Trophoblast cell (in vitro differentiated cells and primary cell): ENCODE data around the gene ITGA2B.

Source experiments
- DNase-seq, 2 donors: peaks; one replicate each; pipeline ENCODE4 v3.0.0-alpha.2; 2016
- H2AFZ ChIP-seq: 2 replicates; pipeline ENCODE4 v1.6.1; 2013; ENCODE audit warnings: low read length, moderate library complexity, mild to moderate bottlenecking; ENCODE audit not compliant: insufficient read depth, poor library complexity
- H2AK5ac ChIP-seq: 2 replicates; pipeline ENCODE4 v1.6.1; 2013; ENCODE audit warnings: mild to moderate bottlenecking, low read length
- H2BK120ac ChIP-seq: 2 replicates; pipeline ENCODE4 v1.6.1; 2013; ENCODE audit warnings: low read length, mild to moderate bottlenecking, moderate library complexity; ENCODE audit not compliant: insufficient read depth, poor library complexity
- H2BK12ac ChIP-seq: 2 replicates; pipeline ENCODE4 v1.6.1; 2013; ENCODE audit warnings: mild to moderate bottlenecking, low read length, moderate library complexity
- H2BK5ac ChIP-seq: 2 replicates; pipeline ENCODE4 v1.6.1; 2013; ENCODE audit warnings: low read length, low read depth, moderate library complexity, mild to moderate bottlenecking; ENCODE audit not compliant: poor library complexity
- H3K14ac ChIP-seq: 2 replicates; pipeline ENCODE4 v1.6.1; 2013; ENCODE audit warnings: mild to moderate bottlenecking, low read length
- H3K18ac ChIP-seq: 2 replicates; pipeline ENCODE4 v1.6.1; 2013; ENCODE audit warnings: mild to moderate bottlenecking, low read length
- H3K23ac ChIP-seq: 2 replicates; pipeline ENCODE4 v1.6.1; 2013; ENCODE audit warnings: low read length
- H3K27ac ChIP-seq: 2 replicates; pipeline ENCODE4 v1.5.1; 2013; ENCODE audit warnings: low read depth, mild to moderate bottlenecking, inconsistent platforms, low read length, moderate library complexity
- H3K27me3 ChIP-seq: 2 replicates; pipeline ENCODE4 v1.6.1; 2013; ENCODE audit warnings: inconsistent platforms, mild to moderate bottlenecking, low read length, moderate library complexity; ENCODE audit not compliant: insufficient read depth
- H3K36me3 ChIP-seq, 2 experiments: 1 replicate in 1 of 2; 2 replicates in 1 of 2; pipeline ENCODE4 v1.6.1; 2013; ENCODE audit warnings: low read length in 2 of 2, mild to moderate bottlenecking in 2 of 2, moderate library complexity in 1 of 2; ENCODE audit not compliant: insufficient read depth in 2 of 2, control insufficient read depth in 1 of 2
- H3K4ac ChIP-seq: 2 replicates; pipeline ENCODE4 v1.6.1; 2013; ENCODE audit warnings: low read depth, mild to moderate bottlenecking, low read length, moderate library complexity
- H3K4me1 ChIP-seq, 2 experiments: 1 replicate in 1 of 2; 2 replicates in 1 of 2; pipeline ENCODE4 v1.6.1; 2013; ENCODE audit warnings: low read length in 2 of 2, mild to moderate bottlenecking in 2 of 2, moderate library complexity in 1 of 2; ENCODE audit not compliant: insufficient read depth in 2 of 2, control insufficient read depth in 1 of 2
- H3K4me2 ChIP-seq: 2 replicates; pipeline ENCODE4 v1.6.1; 2013; ENCODE audit warnings: inconsistent platforms, mild to moderate bottlenecking, low read length, moderate library complexity
- H3K4me3 ChIP-seq: 2 replicates; pipeline ENCODE4 v1.5.1; 2013; ENCODE audit warnings: mild to moderate bottlenecking, low read depth, low read length, inconsistent platforms
- H3K79me1 ChIP-seq: one replicate; pipeline ENCODE4 v1.6.1; 2013; ENCODE audit warnings: low read length
- H3K79me2 ChIP-seq: 2 replicates; pipeline ENCODE4 v1.6.1; 2013; ENCODE audit warnings: low read length, mild to moderate bottlenecking; ENCODE audit not compliant: control insufficient read depth, insufficient read depth, poor library complexity
- H3K9ac ChIP-seq: 2 replicates; pipeline ENCODE4 v1.6.1; 2013; ENCODE audit warnings: mild to moderate bottlenecking, low read length
- H3K9me3 ChIP-seq: 2 replicates; pipeline ENCODE4 v1.6.1; 2013; ENCODE audit warnings: low read depth, mild to moderate bottlenecking, control low read depth, inconsistent platforms, low read length; ENCODE audit not compliant: insufficient read depth
- H4K12ac ChIP-seq: 2 replicates; pipeline ENCODE4 v1.6.1; 2013; ENCODE audit warnings: low read depth, mild to moderate bottlenecking, low read length, moderate library complexity
- H4K8ac ChIP-seq: 2 replicates; pipeline ENCODE4 v1.6.1; 2013; ENCODE audit warnings: low read depth, mild to moderate bottlenecking, low read length, moderate library complexity
- H4K91ac ChIP-seq: one replicate; pipeline ENCODE4 v1.6.1; 2013; ENCODE audit warnings: low read depth, mild to moderate bottlenecking, low read length, moderate library complexity
- WGBS: extraction: QIAGEN DNeasy Blood & Tissue Kit; methylation state at CpG from one replicate; pipeline ENCODE4 v1.1.7; 2013; ENCODE audit warnings: missing lambda C conversion rate; ENCODE audit not compliant: insufficient read length, insufficient coverage; ENCODE audit errors: extremely low coverage; 5-methylcytosine and 5-hydroxymethylcytosine counted together

ITGA2B gene

GRCh38 chr17:44351961-44352827 is 37.3 kb downstream of the ITGA2B start:
- Histone ChIP-seq H4K8ac (no peak overlapping the region), H2AFZ (no peak overlapping the region), H3K36me3 (peaks cover 45 to 47% of the 10 kb centered on the region in 2 experiments), H3K23ac (no peak overlapping the region), H3K27me3 (no peaks in the 10 kb centered on the region), H3K14ac (no peak overlapping the region), H2BK5ac (no peak overlapping the region), H3K79me2 (no peaks in the 10 kb centered on the region), H3K4ac (no peak overlapping the region), H2BK12ac (no peak overlapping the region), H4K12ac (no peak overlapping the region), H2BK120ac (no peak overlapping the region), H3K4me3 (peak overlapping the region; percentile 6), H3K79me1 (no peaks in the 10 kb centered on the region), H4K91ac (no peak overlapping the region), H3K4me2 (no peak overlapping the region), H3K9me3 (no peaks in the 10 kb centered on the region), H3K9ac (no peak overlapping the region), H2AK5ac (no peak overlapping the region), H3K18ac (no peak overlapping the region), H3K4me1 (peaks cover 0 to 5% of the 10 kb centered on the region in 2 experiments), H3K27ac (no peak overlapping the region)
- no peak for DNase-seq
- no CpG with 5 or more reads among the region's 36 CpGs for WGBS

GRCh38 chr17:44351464-44351863 is 38.0 kb downstream of the ITGA2B start:
- no peak for DNase-seq
- Histone ChIP-seq H3K9me3 (no peaks in the 10 kb centered on the region), H3K14ac (no peak overlapping the region), H3K23ac (no peak overlapping the region), H3K79me2 (no peaks in the 10 kb centered on the region), H2AFZ (no peak overlapping the region), H2BK5ac (no peak overlapping the region), H3K27me3 (no peaks in the 10 kb centered on the region), H3K4me2 (no peak overlapping the region), H4K12ac (no peak overlapping the region), H3K4ac (no peak overlapping the region), H3K4me3 (no peak overlapping the region), H3K27ac (no peak overlapping the region), H2AK5ac (no peak overlapping the region), H2BK120ac (no peak overlapping the region), H4K91ac (no peak overlapping the region), H4K8ac (no peak overlapping the region), H2BK12ac (no peak overlapping the region), H3K4me1 (peaks cover 0 to 5% of the 10 kb centered on the region in 2 experiments), H3K79me1 (no peaks in the 10 kb centered on the region), H3K9ac (no peak overlapping the region), H3K18ac (no peak overlapping the region), H3K36me3 (peaks cover 45 to 46% of the 10 kb centered on the region in 2 experiments)
- no CpG with 5 or more reads among the region's 8 CpGs for WGBS

- WGBS: no CpG with 5 or more reads among the region's 6 CpGs
- Histone ChIP-seq H3K36me3 (peaks cover 40 to 45% of the 10 kb centered on the region in 2 experiments), H3K9me3 (no peaks in the 10 kb centered on the region)
These were observed 38.7 kb downstream of the ITGA2B start for GRCh38 chr17:44350733-44351226.

GRCh38 chr17:44349553-44350070 is 39.8 kb downstream of the ITGA2B start:
- no peak overlapping the region for H2BK12ac ChIP-seq

More at GRCh38 chr17:44350733-44351226, 38.7 kb downstream of the ITGA2B start:
- no peaks in the 10 kb centered on the region for H3K79me2 ChIP-seq
- no peak overlapping the region for H3K4me3 ChIP-seq
- H2AFZ ChIP-seq: no peak overlapping the region
- H2BK5ac ChIP-seq: no peak overlapping the region
- H3K27ac ChIP-seq: no peak overlapping the region
- H3K18ac ChIP-seq: no peak overlapping the region
- no peak overlapping the region for H3K23ac ChIP-seq
- no peaks in the 10 kb centered on the region for H3K27me3 ChIP-seq
- H4K91ac ChIP-seq: no peak overlapping the region
- H3K4ac ChIP-seq: no peak overlapping the region
- no peak overlapping the region for H2BK120ac ChIP-seq
- H3K79me1 ChIP-seq: no peaks in the 10 kb centered on the region
- H3K9ac ChIP-seq: no peak overlapping the region
- no peak overlapping the region for H2AK5ac ChIP-seq
- H2BK12ac ChIP-seq: no peak overlapping the region
- H3K14ac ChIP-seq: no peak overlapping the region
- H4K12ac ChIP-seq: no peak overlapping the region
- no peak overlapping the region for H3K4me2 ChIP-seq
- H3K4me1 ChIP-seq: peaks cover 2 to 8% of the 10 kb centered on the region in 2 experiments
- DNase-seq: peak; percentile 62 to 80
- no peak overlapping the region for H4K8ac ChIP-seq

More at GRCh38 chr17:44349553-44350070, 39.8 kb downstream of the ITGA2B start:
- H3K23ac ChIP-seq: no peak overlapping the region
- H3K27ac ChIP-seq: no peak overlapping the region
- H2AK5ac ChIP-seq: no peak overlapping the region
- H4K8ac ChIP-seq: no peak overlapping the region
- no peak overlapping the region for H3K4ac ChIP-seq
- H2AFZ ChIP-seq: no peak overlapping the region
- no peak for DNase-seq
- H3K9me3 ChIP-seq: no peaks in the 10 kb centered on the region
- no peak overlapping the region for H3K14ac ChIP-seq
- H4K12ac ChIP-seq: no peak overlapping the region
- WGBS: no CpG with 5 or more reads among the region's 12 CpGs
- H3K79me2 ChIP-seq: no peaks in the 10 kb centered on the region
- no peaks in the 10 kb centered on the region for H3K27me3 ChIP-seq
- no peak overlapping the region for H4K91ac ChIP-seq
- H2BK5ac ChIP-seq: no peak overlapping the region
- peaks cover 3 to 12% of the 10 kb centered on the region in 2 experiments for H3K4me1 ChIP-seq
- H3K4me2 ChIP-seq: no peak overlapping the region
- no peak overlapping the region for H3K18ac ChIP-seq
- no peak overlapping the region for H2BK120ac ChIP-seq
- no peak overlapping the region for H3K9ac ChIP-seq
- no peak overlapping the region for H3K4me3 ChIP-seq
- peaks cover 3% of the 10 kb centered on the region for H3K79me1 ChIP-seq
- H3K36me3 ChIP-seq: peaks cover 38 to 39% of the 10 kb centered on the region in 2 experiments
